Stomach (tissue), 9 donors: ENCODE results near the gene ABLIM2. TPM values are rescaled to one million over a fixed set of nuclear protein-coding genes. Genes with fewer than 3 reads are reported as not detected.
A peak's percentile ranks its signal among the peaks of the same experiment; 100 is the strongest.

Source experiments
- DNase-seq, 2 donors: peaks; one replicate each; pipeline versions ENCODE4 v3.0.0 to v3.0.0-alpha.2; 2013 to 2019
- H3K27ac ChIP-seq, 5 donors: fragments of 200-600 bp in 4 of 5; sonication (generic) in 4 of 5; one replicate each; pipeline ENCODE4 v1.5.1; 2013 to 2019; ENCODE audit warnings: mild to moderate bottlenecking in 1 of 5, moderate library complexity in 1 of 5
- H3K27me3 ChIP-seq, 3 donors: fragments of 200-600 bp; sonication (generic); one replicate each; pipeline ENCODE4 v1.5.1; 2017 to 2019; ENCODE audit warnings: mixed run types in 1 of 3
- H3K36me3 ChIP-seq, 4 donors: fragments of 200-600 bp; sonication (generic); 1 replicate in 3 of 4; 2 replicates in 1 of 4; pipeline ENCODE4 v1.5.1; 2016 to 2019
- H3K4me1 ChIP-seq, 4 donors: fragments of 200-600 bp; sonication (generic); one replicate each; pipeline ENCODE4 v1.5.1; 2016 to 2019
- H3K4me3 ChIP-seq, 4 donors: fragments of 200-600 bp; sonication (generic) in 3 of 4; one replicate each; pipeline ENCODE4 v1.5.1; 2016 to 2019; ENCODE audit warnings: mild to moderate bottlenecking in 1 of 4
- H3K9me3 ChIP-seq, 4 donors: fragments of 200-600 bp; sonication (generic); one replicate each; pipeline ENCODE4 v1.5.1; 2016 to 2019
- EP300 ChIP-seq: sonication (generic); formaldehyde crosslinking; IDR thresholded peaks from one replicate; pipeline ENCODE4 v1.6.1; 2017; ENCODE audit warnings: antibody characterized with exemption
- POLR2A ChIP-seq, 4 donors: fragments of 450-650 bp; IDR thresholded peaks; one replicate each; pipeline ENCODE4 v1.6.1; 2016; ENCODE audit warnings: antibody characterized with exemption in 4 of 4, control low read depth in 2 of 4, mild to moderate bottlenecking in 1 of 4, moderate library complexity in 1 of 4
- POLR2AphosphoS5 ChIP-seq, 3 donors: sonication (generic); formaldehyde crosslinking; IDR thresholded peaks; one replicate each; pipeline ENCODE4 v1.6.1; 2016; ENCODE audit warnings: antibody characterized with exemption in 3 of 3
- WGBS, 5 donors: extraction: QIAGEN DNeasy Blood & Tissue Kit in 3 of 5; methylation state at CpG; one replicate each; pipeline versions ENCODE4 v1.1.5 to v1.1.7; 2013 to 2018; 5-methylcytosine and 5-hydroxymethylcytosine counted together
- intact Hi-C: fragments of 100-400 bp; cut with DNase I; formaldehyde crosslinking; loops from one replicate; pipeline ENCODE4 v1.15.1; 2023; ENCODE audit warnings: low total_unique reads
- polyA plus RNA-seq, 3 donors: library from polyadenylated mRNA; stranded (reverse); fragments of 200-250 nt; gene quantifications; one replicate each; pipeline ENCODE4 v1.2.3, GENCODE V29; 2013
- total RNA-seq, 5 donors: library from RNA; depleted of rRNA; stranded (reverse); fragments of >200 nt; gene quantifications; one replicate each; pipeline versions ENCODE4 v1.1.0 to v1.2.3, GENCODE V29; 2014 to 2016
- TF ChIP-seq, protein P1 (sequence below), 7 experiments: fragments of 450-650 bp in 4 of 7; fragments of 200-600 bp in 3 of 7; sonication (generic) in 3 of 7; IDR thresholded peaks; one replicate each; pipeline ENCODE4 v1.5.1; 2016 to 2019; ENCODE audit warnings: antibody characterized with exemption in 7 of 7, control low read depth in 2 of 7, mild to moderate bottlenecking in 1 of 7
- donor health status: healthy with polysubstance abuse.
- donor health status: Bipolar disorder and iron deficiency.
- donor health status: healthy.

Gene ABLIM2
- total and polyA plus RNA-seq, 8 donors, result 2.3 to 28.0 (median 5.5) TPM

DNA sequence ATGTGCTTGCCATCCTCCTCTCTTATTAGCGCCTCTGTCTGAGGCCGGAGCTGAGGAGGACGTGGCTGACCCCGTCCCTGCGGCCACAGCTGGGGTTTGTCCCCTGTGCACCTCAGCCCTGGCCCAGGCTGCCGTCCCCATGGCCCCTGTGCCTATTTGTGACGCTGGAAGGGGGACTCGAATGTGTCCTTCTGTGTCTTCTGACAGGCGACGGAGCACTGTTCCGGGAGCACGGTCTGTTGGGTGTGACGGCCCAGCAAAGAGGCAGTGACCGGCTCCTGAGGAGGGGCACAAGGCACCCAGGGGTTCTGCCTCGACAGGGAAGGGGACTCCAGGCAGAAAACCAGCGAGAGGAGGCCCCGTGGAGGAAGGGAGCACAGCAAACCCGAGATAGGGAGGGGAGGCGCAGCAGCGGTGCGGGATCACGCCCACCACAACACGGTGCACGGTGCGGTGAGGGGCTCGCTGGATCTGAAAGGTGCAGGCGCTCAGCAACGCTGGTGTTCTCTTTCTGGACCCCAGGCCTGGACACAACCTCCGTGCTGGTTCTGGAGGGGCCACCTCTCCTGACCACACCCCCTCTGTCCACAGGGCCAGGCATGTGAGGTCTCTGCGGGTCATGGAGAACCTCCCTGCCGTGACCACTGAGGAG, 46.1 kb upstream of the ABLIM2 start:
- Histone ChIP-seq H3K27me3 (no peaks in the 10 kb centered on the region), H3K36me3 (peaks cover 2 to 57% (median 28%) of the 10 kb centered on the region in 4 donors), H3K4me1 (peaks cover 11 to 67% (median 30%) of the 10 kb centered on the region in 4 donors), H3K9me3 (no peaks in the 10 kb centered on the region), H3K27ac (no peak overlapping the region), H3K4me3 (no peak overlapping the region)
- intact Hi-C loops, result no loop called here
- DNase-seq, result no peak
- TF ChIP-seq, protein P1, sequence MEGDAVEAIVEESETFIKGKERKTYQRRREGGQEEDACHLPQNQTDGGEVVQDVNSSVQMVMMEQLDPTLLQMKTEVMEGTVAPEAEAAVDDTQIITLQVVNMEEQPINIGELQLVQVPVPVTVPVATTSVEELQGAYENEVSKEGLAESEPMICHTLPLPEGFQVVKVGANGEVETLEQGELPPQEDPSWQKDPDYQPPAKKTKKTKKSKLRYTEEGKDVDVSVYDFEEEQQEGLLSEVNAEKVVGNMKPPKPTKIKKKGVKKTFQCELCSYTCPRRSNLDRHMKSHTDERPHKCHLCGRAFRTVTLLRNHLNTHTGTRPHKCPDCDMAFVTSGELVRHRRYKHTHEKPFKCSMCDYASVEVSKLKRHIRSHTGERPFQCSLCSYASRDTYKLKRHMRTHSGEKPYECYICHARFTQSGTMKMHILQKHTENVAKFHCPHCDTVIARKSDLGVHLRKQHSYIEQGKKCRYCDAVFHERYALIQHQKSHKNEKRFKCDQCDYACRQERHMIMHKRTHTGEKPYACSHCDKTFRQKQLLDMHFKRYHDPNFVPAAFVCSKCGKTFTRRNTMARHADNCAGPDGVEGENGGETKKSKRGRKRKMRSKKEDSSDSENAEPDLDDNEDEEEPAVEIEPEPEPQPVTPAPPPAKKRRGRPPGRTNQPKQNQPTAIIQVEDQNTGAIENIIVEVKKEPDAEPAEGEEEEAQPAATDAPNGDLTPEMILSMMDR (IDR thresholded peaks at IDR 0.05), result no peak
- no peak for TF ChIP-seq POLR2A (IDR thresholded peaks at IDR 0.05)
- no peak for TF ChIP-seq EP300
- no peak for TF ChIP-seq POLR2AphosphoS5 (IDR thresholded peaks at IDR 0.05)
- 89 to 94% (median 92%) methylated on average over 28 to 31 of the region's 31 CpGs for WGBS, 5 donors

DNA sequence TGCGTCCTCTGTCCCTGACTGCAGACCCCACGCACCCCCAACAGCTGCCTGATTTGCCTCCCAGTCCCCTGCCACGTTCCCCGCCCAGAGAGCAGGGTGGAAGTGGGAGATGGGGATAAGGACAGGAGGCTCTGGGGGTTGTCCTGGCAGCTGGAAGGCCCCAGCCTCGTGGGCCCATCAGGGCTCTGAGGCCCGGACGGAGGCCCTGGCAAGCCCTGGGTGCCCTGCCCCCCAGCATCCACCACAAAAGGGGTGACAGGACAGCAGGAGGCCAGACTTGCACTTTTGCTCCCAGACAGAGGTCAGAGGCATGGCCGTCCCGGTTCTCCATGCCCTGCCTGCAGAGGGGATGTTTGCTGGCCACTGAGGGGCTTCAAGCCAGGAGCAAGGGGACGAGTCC, 45.2 kb upstream of the ABLIM2 start:
- intact Hi-C loops, result no loop called here
- no peak for TF ChIP-seq EP300
- TF ChIP-seq POLR2AphosphoS5 (IDR thresholded peaks at IDR 0.05), result no peak
- TF ChIP-seq, protein P1 (IDR thresholded peaks at IDR 0.05), result no peak
- no peak for TF ChIP-seq POLR2A (IDR thresholded peaks at IDR 0.05)
- Histone ChIP-seq H3K4me3 (no peak overlapping the region), H3K27ac (no peak overlapping the region), H3K9me3 (no peaks in the 10 kb centered on the region), H3K27me3 (no peaks in the 10 kb centered on the region), H3K4me1 (peaks cover 20 to 76% (median 39%) of the 10 kb centered on the region in 4 donors), H3K36me3 (peaks cover 0 to 49% (median 20%) of the 10 kb centered on the region in 4 donors)
- WGBS, 5 donors, result 61 to 85% (median 83%) methylated on average over 4 to 10 of the region's 10 CpGs
- DNase-seq, result no peak

DNA sequence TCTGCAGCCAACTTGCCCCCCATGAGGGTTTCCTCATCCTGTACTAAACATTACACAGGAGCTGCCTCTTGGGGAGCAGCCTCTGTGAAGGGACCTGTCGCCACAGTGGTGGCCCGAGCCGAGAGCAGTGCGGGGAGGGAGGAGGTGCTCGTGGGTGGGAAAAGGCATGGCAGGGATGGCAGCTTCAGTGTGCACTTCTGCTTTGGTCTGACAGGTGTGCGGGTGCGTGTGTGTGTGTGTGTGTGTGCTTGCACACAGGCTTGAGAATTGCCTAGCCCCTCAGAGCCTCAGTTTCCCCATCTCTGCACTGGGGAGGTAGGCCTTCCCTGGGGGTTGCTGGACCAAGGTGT, 44.4 kb upstream of the ABLIM2 start:
- TF ChIP-seq POLR2A (IDR thresholded peaks at IDR 0.05) (no peak), POLR2AphosphoS5 (IDR thresholded peaks at IDR 0.05) (no peak), EP300 (no peak)
- TF ChIP-seq, protein P1 (IDR thresholded peaks at IDR 0.05), result no peak
- peaks cover 0 to 42% (median 14%) of the 10 kb centered on the region in 4 donors for H3K36me3 ChIP-seq
- 84 to 92% (median 87%) methylated on average over 6 to 7 of the region's 7 CpGs for WGBS, 5 donors
- no peaks in the 10 kb centered on the region for H3K27me3 ChIP-seq
- H3K27ac ChIP-seq, result no peak overlapping the region
- DNase-seq, result no peak
- intact Hi-C loops, result no loop called here
- no peaks in the 10 kb centered on the region for H3K9me3 ChIP-seq
- H3K4me1 ChIP-seq, result peaks cover 27 to 84% (median 47%) of the 10 kb centered on the region in 4 donors
- H3K4me3 ChIP-seq, result no peak overlapping the region

DNA sequence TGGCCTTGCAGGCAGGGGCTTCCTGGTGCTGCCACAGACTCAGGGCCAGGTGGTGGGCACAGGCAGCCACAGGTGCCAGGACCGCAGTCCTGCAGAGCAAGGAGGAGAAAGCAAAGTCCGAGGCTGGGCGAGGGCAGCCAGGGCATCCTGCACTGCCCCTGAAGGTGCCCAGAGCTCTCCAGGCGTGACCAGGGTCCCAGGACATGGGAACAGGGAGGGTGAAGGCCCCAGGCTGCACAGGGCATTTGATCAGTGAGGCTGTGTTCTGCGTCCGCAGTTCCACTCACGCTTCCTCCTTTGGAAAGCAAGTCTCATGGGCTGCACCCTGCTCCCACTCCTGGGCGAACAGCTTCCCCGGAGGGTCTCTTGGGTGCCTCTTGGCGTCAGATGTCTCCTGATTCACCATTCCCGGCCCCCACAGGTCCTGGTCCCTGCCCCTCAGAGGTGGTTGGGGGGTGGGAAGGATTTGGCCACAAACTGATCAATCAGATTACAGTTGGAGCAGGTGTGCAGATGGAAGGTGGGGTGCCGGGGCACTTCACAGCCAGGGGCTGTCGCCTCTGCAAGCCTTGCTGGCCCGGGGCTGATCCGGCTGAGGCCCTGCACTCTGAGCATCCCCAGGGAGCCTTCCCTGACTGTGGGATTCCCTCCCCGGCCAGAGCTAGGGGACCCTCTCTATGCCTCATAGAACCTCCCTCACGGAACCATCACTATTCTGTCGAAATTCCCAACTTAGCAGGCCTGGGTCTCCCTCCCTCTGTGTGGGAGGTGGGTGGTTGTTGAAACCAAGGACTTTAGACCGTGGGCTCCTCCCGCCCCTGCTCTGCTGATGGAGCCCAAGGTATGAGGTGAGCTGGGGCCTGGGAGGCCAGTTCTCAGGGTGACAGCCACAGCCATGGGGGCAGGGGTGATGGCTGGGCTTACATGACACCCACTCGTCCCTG, 43.8 kb upstream of the ABLIM2 start:
- Histone ChIP-seq H3K36me3 (peaks cover 0 to 35% (median 8%) of the 10 kb centered on the region in 4 donors), H3K27me3 (no peaks in the 10 kb centered on the region), H3K4me1 (peaks cover 27 to 90% (median 52%) of the 10 kb centered on the region in 4 donors), H3K9me3 (no peaks in the 10 kb centered on the region), H3K4me3 (peak overlapping the region in 2 of 4 donors; percentile 44 to 51), H3K27ac (peak overlapping the region in 1 of 5 donors; percentile 88)
- no peak for DNase-seq
- intact Hi-C loops, result no loop called here
- 72 to 85% (median 83%) methylated on average over 13 to 21 of the region's 21 CpGs for WGBS, 5 donors
- TF ChIP-seq POLR2AphosphoS5 (IDR thresholded peaks at IDR 0.05) (no peak), POLR2A (IDR thresholded peaks at IDR 0.05) (no peak), EP300 (no peak)
- TF ChIP-seq, protein P1 (IDR thresholded peaks at IDR 0.05), result no peak
